HuH-7.5 (cell line): Measurements from ENCODE around the gene TIPARP.
A peak's percentile ranks its signal among the peaks of the same experiment; 100 is the strongest.

Experiments used
- DNase-seq: peaks from one replicate; pipeline ENCODE4 v3.0.0; 2011; ENCODE audit warnings: low spot score

Gene TIPARP

DNA sequence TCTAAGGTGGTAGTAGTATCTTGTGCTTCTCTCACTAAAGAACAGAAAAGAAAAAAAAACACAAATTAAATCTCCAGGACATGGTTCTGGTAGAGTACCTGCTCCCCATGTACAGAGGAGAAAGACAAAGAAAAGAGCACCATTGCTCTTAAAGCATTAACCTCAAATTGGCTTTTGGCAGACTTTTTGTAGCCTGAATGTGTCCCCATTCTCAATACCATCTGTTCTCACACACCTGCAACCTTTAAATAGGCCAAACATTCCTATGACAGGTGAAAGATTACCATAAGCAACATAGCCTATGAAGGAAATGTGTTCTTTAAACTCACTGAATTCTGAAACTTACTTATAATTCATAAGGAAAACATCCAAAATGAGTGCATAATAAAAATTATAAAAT is 68.0 kb downstream of the TIPARP start:
- no peak for DNase-seq

GRCh38 chr3:156743859-156744258 is 69.5 kb downstream of the TIPARP start:
- no peak for DNase-seq

DNA sequence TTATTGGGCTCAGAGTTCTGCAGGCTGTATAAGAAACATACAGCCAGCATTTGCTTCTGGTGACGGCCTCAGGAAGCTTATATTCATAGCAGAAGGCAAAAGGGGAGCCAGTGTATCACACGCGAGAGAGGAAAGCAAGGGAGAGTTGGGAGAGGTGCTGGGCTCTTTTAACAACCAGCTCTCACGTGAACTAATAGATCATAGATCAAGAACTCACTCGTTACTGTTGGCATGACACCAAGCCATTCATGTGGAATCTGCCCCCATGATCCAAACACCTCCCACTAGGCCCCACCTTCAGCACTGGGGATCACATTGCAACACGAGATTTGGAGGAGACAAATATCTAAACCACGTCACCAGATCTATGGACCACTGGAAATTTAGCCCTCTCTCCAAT is 70.2 kb downstream of the TIPARP start:
- no peak for DNase-seq

DNA sequence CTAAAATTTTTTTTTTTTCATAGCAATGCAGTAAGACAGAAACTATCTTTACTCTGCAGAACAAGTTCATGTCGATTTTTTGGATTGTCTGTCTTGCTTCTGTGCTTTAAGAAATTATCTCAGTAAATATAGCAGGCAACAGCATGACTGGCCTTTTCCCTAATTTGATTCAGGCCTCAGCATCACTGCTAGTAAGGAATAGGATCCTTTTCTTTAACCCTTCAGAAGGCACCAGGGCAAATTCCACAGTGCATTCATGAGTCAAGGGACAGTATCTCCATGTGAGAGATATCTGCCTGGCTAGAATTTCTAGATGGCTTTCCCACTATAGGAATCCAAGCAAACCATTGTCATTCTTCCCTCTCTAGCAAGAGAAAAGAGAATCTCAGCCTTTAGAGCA is 71.4 kb downstream of the TIPARP start:
- DNase-seq, result no peak

- DNase-seq, result no peak
Observed at GRCh38 chr3:156747046-156747445, 72.7 kb downstream of the TIPARP start.

DNA sequence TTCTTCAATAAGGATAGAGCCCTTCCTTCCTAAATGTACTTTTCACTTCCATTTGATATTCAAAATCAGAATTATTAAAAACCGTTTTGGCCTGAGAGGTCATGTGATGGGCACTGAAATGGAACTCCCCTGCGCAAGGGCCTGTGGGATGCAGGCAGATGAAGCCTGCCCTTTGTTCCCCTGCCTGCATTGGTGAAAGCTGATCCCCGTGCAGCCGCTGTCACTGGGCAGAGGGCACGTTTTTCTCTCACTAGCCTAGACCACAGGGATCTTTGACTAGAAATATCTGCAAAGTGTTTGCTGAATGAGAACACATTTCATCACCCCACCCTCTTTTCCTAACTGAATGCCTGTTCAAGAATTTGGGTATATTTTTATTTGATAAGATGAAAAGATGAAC is 74.9 kb downstream of the TIPARP start:
- peak; percentile 55 for DNase-seq

- no peak for DNase-seq
Observed at GRCh38 chr3:156750191-156750873, 75.9 kb downstream of the TIPARP start.

DNA sequence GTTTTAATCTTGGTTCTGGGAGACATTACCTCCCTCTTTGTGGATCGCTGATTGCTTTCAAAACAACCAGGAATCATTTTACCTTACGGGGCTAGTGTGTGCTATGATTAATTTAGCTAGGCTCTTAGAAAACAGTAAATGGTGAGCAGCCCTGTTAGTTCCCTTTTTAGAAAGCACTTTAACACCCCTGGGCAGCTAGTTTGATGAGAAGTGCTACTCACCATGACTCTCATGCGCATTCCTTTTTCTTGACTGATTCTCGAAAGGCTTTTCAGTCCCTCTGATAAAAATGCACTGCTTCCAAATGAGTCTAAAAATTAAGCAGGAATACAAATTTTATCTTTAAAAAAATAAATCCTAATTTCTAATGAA is 76.5 kb downstream of the TIPARP start:
- no peak for DNase-seq

DNA sequence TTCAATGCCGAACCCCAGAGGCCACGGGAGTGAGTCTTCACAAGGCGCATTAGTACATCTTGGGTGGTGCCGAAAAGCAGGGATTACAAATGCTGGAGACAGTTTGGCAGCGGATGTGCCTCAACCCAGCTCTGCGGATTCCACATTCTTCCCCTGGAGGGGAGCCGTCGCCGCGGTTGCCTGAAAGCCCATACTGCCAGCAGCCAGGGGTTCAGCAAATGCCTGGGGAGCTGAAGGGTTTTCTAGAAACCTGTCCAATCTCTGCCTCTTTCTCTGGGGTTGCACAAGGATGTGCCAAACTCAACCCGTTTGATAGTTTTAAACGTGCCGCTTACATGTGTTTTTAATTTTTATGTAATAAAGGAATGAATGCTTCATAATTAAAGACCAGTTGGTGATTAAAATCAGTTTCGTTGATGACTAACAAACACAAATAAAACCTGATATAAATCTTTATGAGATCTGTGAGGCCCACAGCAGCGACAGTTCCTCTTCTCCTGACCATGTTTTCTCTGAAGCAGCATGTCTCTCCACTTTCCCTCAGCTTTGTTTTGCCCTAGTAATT is 77.2 kb downstream of the TIPARP start:
- no peak for DNase-seq
